HG03039 (cell line): Measurements from ENCODE around the gene SEC11A.
A peak's percentile ranks its signal among the peaks of the same experiment; 100 is the strongest.
"Not testable (repeated sequence)": the region's sequence is repeated elsewhere in the genome, so short reads cannot be mapped to it uniquely, and the experiment has no call there.

Experiments
- ATAC-seq: cut with Tn5 transposase; IDR thresholded peaks from one replicate; pipeline ENCODE4 v1.9.1; 2021; ENCODE audit warnings: mild to moderate bottlenecking, moderate library complexity; ENCODE audit not compliant: unreplicated experiment

SEC11A gene

DNA sequence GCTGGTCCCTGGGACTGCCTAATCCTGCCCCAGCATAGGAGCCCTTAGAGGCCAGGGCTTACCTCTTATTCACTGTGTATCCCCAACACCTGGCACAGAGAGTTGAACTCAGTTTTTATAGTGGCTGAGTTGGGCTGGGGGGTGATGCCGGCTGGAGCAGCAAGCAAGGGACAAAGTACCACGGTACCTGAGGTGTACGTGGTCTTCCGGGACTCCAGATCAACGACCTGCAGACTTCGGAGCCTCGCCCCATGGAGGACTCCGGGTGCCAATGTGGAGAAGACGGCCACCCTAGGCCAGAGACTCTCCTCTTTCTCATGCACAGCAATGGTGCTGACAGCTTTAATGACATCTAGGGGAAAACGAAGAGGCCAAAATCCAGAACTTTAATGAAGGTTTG lies 69.9 kb downstream of the SEC11A start:
- no peak for ATAC-seq

- ATAC-seq = no peak
Measured at GRCh38 chr15:84645496-84645895, 70.4 kb downstream of the SEC11A start.

- ATAC-seq = no peak
Measured at GRCh38 chr15:84643838-84644237, 72.1 kb downstream of the SEC11A start.

- not testable (repeated sequence) for ATAC-seq
Measured at GRCh38 chr15:84642640-84643039, 73.3 kb downstream of the SEC11A start.

DNA sequence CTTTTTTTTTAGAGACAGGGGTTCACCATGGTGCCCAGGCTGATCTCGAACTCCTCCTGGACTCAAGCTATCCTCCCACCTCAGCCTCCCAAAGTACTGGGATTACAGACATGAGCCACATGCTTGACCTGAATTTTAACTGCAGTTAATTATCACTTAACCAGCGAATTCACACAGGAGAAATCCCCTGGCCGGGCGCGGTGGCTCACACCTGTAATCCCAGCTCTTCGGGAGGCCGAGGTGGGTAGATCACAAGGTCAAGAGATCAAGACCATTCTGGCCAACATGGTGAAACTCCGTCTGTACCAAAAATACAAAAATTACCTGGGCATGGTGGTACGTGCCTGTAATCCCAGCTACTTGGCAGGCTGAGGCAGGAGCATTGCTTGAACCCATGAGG lies 74.1 kb downstream of the SEC11A start:
- not testable (repeated sequence) for ATAC-seq

- ATAC-seq = no peak
Measured at GRCh38 chr15:84638103-84638502, 77.8 kb downstream of the SEC11A start.

- no peak for ATAC-seq
Measured at GRCh38 chr15:84634228-84634837, 81.6 kb downstream of the SEC11A start.

GRCh38 chr15:84633311-84634227 lies 82.4 kb downstream of the SEC11A start:
- peak; percentile 38 for ATAC-seq

DNA sequence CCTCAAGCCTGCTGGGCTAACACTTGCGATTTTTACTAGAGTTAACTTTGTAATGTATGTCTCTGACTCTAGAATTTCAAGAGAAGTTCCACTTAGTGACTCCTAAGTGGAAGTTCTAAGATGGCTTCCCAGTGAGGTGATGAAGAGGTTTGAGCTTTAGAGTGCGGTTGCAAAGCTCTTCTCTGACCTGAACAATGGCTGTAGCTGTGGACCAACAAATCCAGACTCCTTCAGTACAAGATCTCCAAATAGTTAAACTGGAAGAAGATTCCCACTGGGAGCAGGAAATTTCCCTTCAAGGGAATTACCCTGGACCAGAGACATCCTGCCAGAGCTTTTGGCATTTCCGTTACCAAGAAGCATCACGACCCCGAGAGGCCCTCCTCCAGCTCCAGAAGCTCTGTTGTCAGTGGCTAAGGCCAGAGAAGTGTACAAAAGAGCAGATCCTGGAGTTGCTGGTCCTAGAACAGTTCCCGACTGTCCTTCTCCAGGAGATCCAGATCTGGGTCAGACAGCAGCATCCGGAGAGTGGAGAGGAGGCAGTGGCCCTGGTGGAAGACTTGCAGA lies 84.2 kb downstream of the SEC11A start:
- ATAC-seq = no peak

GRCh38 chr15:84629033-84629432 lies 86.9 kb downstream of the SEC11A start:
- ATAC-seq = no peak

- ATAC-seq = no peak
Measured at GRCh38 chr15:84625123-84625522, 90.8 kb downstream of the SEC11A start.

DNA sequence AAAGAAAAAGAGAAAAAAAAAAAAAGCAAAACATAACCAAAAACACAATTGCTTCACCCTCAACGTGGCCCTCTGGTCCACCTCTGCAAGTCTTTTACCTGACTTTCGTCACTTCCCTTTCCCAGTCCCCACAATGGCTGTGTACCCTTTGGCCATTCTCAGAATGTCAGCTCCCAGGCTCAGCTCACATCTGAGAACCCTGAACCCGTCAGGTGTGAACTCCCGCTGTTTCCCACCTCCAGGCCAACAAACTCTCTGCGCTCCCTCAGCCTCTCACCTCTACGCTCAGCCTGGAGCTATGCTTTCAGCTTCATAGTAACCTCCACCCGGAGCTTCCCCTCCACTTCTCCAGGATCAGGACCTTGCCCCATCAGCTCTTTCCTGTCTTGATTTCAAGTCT lies 91.6 kb downstream of the SEC11A start:
- ATAC-seq = no peak

GRCh38 chr15:84621358-84621979 lies 94.5 kb downstream of the SEC11A start:
- no peak for ATAC-seq

GRCh38 chr15:84620626-84621025 lies 95.3 kb downstream of the SEC11A start:
- no peak for ATAC-seq
